NB4 (cell line): Measurements from ENCODE around the gene PLEKHB2.

Experiments used
- DNase-seq: peaks from one replicate; pipeline ENCODE4 v3.0.0; 2010; ENCODE audit warnings: low read depth
- H3K4me3 ChIP-seq: one replicate; pipeline ENCODE4 v1.5.1; 2011; ENCODE audit warnings: mild to moderate bottlenecking, low read depth, low read length, moderate library complexity
- MYC ChIP-seq: IDR thresholded peaks from 2 replicates; pipeline ENCODE4 v1.6.1; 2011; ENCODE audit warnings: low read depth, low read length
- POLR2A ChIP-seq: IDR thresholded peaks from 2 replicates; pipeline ENCODE4 v1.6.1; 2011; ENCODE audit warnings: mild to moderate bottlenecking; ENCODE audit not compliant: insufficient read length; ENCODE audit errors: extremely low read depth
- TF ChIP-seq, protein P1 (sequence below): IDR thresholded peaks from 2 replicates; pipeline ENCODE4 v1.6.1; 2011; ENCODE audit warnings: low read depth, low read length
- TF ChIP-seq, protein P2 (sequence below): IDR thresholded peaks from one replicate; pipeline ENCODE4 v1.5.1; 2012; ENCODE audit warnings: low read depth, low read length

PLEKHB2 gene

GRCh38 chr2:131093006-131093695, 12.0 kb upstream of the PLEKHB2 start, which contains the start of gene FAM168B:
TSS of gene FAM168B (minus strand) at chr2:131093460. CDS start at chr2:131082646, 10,814 bp downstream.
- TF ChIP-seq, protein P1, sequence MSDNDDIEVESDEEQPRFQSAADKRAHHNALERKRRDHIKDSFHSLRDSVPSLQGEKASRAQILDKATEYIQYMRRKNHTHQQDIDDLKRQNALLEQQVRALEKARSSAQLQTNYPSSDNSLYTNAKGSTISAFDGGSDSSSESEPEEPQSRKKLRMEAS: peak; percentile 94
- TF ChIP-seq, protein P2, sequence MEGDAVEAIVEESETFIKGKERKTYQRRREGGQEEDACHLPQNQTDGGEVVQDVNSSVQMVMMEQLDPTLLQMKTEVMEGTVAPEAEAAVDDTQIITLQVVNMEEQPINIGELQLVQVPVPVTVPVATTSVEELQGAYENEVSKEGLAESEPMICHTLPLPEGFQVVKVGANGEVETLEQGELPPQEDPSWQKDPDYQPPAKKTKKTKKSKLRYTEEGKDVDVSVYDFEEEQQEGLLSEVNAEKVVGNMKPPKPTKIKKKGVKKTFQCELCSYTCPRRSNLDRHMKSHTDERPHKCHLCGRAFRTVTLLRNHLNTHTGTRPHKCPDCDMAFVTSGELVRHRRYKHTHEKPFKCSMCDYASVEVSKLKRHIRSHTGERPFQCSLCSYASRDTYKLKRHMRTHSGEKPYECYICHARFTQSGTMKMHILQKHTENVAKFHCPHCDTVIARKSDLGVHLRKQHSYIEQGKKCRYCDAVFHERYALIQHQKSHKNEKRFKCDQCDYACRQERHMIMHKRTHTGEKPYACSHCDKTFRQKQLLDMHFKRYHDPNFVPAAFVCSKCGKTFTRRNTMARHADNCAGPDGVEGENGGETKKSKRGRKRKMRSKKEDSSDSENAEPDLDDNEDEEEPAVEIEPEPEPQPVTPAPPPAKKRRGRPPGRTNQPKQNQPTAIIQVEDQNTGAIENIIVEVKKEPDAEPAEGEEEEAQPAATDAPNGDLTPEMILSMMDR: no peak
- TF ChIP-seq POLR2A (peak; percentile 90), MYC (peak; percentile 74; the same call in 1 of the 2 replicates)
- peak within 1 kb of the TSS; percentile 80 for H3K4me3 ChIP-seq
- DNase-seq: peak; percentile 94

DNA sequence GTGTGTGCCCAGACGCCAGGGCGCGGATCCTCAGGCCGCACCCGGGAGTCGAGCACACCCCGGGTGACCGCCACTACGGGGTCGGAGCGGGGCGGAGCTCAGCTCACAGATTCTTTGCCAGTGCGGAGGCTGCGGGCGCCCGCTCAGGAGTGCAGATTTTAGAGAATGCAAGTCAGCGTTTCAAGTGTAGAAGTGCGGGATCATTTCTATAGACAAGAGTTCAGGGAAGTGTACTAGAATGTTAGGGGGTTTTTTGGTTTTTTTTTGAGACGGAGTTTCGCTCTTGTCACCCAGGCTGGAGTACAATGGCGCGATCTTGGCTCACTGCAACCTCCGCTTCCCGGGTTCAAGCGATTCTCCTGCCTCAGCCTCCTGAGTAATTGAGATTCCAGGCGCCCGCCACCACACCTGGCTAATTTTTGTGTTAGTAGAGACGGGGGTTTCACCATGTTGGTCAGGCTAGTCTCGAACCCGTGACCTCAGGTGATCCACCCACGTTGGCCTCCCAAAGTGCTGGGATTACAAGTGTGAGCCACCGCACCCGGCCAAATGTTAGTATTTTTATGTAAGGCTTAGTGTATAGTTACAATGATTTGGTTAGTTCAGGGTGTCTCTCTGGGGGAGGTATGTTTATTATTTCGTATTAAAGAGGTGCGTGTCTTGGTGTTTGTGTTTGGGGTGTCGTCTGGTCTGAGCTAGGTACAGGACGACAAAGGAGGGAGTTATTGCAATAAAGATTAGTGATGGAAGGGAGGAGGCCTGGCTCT, 11.3 kb upstream of the PLEKHB2 start:
- 0 out of 2 replicates have a peak, but pooled peaks have one; percentile 2 for TF ChIP-seq MYC
- TF ChIP-seq, protein P1: no peak
- peak; percentile 20 for DNase-seq
- H3K4me3 ChIP-seq: peak overlapping the region; percentile 79

- TF ChIP-seq, protein P2: no peak
- no peak for TF ChIP-seq POLR2A
- TF ChIP-seq MYC: no peak
- TF ChIP-seq, protein P1: no peak
- DNase-seq: no peak
- H3K4me3 ChIP-seq: no peak overlapping the region
These were observed 10.5 kb upstream of the PLEKHB2 start for GRCh38 chr2:131094463-131095281.

DNA sequence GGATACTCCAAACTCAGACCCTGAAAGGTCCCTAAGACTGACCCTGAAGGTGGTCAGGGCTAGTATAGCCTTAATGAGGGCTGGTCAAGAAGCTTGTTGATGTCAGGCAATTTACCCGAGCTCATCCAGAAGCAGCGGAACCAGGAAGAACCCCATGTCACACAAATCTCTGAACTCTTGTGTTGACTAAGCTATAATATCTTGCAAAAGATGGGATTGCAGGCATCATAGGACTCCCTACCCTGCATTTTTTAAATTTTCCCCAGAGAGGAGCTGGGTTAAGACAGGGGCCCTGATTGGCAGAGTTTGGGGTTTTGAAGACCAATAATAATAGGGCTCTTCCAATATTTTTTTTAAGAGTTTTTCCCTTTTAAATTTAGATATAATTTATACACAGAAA, 2.0 kb upstream of the PLEKHB2 start:
- TF ChIP-seq, protein P1: no peak
- TF ChIP-seq, protein P2: no peak
- TF ChIP-seq MYC: no peak
- TF ChIP-seq POLR2A: no peak
- DNase-seq: no peak
- H3K4me3 ChIP-seq: no peak overlapping the region

GRCh38 chr2:131104487-131105155, 515 bp upstream of the PLEKHB2 start:
- H3K4me3 ChIP-seq: peak overlapping the region; percentile 96
- TF ChIP-seq, protein P2: no peak
- TF ChIP-seq MYC: no peak; the same call in 1 of the 2 replicates
- TF ChIP-seq, protein P1: peak; percentile 76
- peak; percentile 89 for DNase-seq
